Measurements from ENCODE around the gene KLK2. TPM values are rescaled to one million over a fixed set of nuclear protein-coding genes. Genes with fewer than 3 reads are reported as not detected.

The KLK2 gene
- total RNA-seq, 1 donor from 2014 or later = 0.53 TPM

DNA sequence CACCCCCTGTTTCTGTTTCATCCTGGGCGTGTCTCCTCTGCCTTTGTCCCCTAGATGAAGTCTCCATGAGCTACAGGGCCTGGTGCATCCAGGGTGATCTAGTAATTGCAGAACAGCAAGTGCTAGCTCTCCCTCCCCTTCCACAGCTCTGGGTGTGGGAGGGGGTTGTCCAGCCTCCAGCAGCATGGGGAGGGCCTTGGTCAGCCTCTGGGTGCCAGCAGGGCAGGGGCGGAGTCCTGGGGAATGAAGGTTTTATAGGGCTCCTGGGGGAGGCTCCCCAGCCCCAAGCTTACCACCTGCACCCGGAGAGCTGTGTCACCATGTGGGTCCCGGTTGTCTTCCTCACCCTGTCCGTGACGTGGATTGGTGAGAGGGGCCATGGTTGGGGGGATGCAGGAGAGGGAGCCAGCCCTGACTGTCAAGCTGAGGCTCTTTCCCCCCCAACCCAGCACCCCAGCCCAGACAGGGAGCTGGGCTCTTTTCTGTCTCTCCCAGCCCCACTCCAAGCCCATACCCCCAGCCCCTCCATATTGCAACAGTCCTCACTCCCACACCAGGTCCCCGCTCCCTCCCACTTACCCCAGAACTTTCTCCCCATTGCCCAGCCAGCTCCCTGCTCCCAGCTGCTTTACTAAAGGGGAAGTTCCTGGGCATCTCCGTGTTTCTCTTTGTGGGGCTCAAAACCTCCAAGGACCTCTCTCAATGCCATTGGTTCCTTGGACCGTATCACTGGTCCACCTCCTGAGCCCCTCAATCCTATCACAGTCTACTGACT lies 18.4 kb upstream of the KLK2 start, which contains the start of gene KLK3:
KLK3 (plus strand) TSS at position 280 of the 775 bp plus-strand sequence; CDS start at position 321, 41 bp downstream.
- Histone ChIP-seq H3K27me3 (ENCODE audit: control insufficient read depth, insufficient read depth, low read length) (no peaks in the 10 kb centered on the region), H3K4me3 (ENCODE audit: low read depth, low read length) (no peak within 1 kb of the TSS), H3K36me3 (ENCODE audit: control insufficient read depth, insufficient read depth, low read length) (no peaks in the 10 kb centered on the region)
- DNase-seq (ENCODE audit: low read depth) = no peak
- TF ChIP-seq, protein P1, sequence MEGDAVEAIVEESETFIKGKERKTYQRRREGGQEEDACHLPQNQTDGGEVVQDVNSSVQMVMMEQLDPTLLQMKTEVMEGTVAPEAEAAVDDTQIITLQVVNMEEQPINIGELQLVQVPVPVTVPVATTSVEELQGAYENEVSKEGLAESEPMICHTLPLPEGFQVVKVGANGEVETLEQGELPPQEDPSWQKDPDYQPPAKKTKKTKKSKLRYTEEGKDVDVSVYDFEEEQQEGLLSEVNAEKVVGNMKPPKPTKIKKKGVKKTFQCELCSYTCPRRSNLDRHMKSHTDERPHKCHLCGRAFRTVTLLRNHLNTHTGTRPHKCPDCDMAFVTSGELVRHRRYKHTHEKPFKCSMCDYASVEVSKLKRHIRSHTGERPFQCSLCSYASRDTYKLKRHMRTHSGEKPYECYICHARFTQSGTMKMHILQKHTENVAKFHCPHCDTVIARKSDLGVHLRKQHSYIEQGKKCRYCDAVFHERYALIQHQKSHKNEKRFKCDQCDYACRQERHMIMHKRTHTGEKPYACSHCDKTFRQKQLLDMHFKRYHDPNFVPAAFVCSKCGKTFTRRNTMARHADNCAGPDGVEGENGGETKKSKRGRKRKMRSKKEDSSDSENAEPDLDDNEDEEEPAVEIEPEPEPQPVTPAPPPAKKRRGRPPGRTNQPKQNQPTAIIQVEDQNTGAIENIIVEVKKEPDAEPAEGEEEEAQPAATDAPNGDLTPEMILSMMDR (IDR thresholded peaks at IDR 0.05; ENCODE audit: insufficient read depth, low read length, severe bottlenecking) = no peak
- FAIRE-seq = no peak

DNA sequence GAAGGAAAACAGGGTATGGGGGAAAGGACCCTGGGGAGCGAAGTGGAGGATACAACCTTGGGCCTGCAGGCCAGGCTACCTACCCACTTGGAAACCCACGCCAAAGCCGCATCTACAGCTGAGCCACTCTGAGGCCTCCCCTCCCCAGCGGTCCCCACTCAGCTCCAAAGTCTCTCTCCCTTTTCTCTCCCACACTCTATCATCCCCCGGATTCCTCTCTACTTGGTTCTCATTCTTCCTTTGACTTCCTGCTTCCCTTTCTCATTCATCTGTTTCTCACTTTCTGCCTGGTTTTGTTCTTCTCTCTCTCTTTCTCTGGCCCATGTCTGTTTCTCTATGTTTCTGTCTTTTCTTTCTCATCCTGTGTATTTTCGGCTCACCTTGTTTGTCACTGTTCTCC lies 15.9 kb upstream of the KLK2 start:
- Histone ChIP-seq H3K36me3 (ENCODE audit: control insufficient read depth, insufficient read depth, low read length) (no peaks in the 10 kb centered on the region), H3K4me3 (ENCODE audit: low read depth, low read length) (no peak overlapping the region), H3K27me3 (ENCODE audit: control insufficient read depth, insufficient read depth, low read length) (no peaks in the 10 kb centered on the region)
- DNase-seq (ENCODE audit: low read depth) (no peak), FAIRE-seq (no peak)
- TF ChIP-seq, protein P1 (IDR thresholded peaks at IDR 0.05; ENCODE audit: insufficient read depth, low read length, severe bottlenecking) = no peak

DNA sequence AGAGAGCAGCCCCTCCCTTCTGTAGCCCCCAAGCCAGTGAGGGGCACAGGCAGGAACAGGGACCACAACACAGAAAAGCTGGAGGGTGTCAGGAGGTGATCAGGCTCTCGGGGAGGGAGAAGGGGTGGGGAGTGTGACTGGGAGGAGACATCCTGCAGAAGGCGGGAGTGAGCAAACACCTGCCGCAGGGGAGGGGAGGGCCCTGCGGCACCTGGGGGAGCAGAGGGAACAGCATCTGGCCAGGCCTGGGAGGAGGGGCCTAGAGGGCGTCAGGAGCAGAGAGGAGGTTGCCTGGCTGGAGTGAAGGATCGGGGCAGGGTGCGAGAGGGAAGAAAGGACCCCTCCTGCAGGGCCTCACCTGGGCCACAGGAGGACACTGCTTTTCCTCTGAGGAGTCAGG lies 14.4 kb upstream of the KLK2 start:
- TF ChIP-seq, protein P1 (IDR thresholded peaks at IDR 0.05; ENCODE audit: insufficient read depth, low read length, severe bottlenecking) = no peak
- FAIRE-seq (no peak), DNase-seq (ENCODE audit: low read depth) (no peak)
- H3K27me3 ChIP-seq (ENCODE audit: control insufficient read depth, insufficient read depth, low read length) = no peaks in the 10 kb centered on the region
- H3K36me3 ChIP-seq (ENCODE audit: control insufficient read depth, insufficient read depth, low read length) = no peaks in the 10 kb centered on the region
- no peak overlapping the region for H3K4me3 ChIP-seq (ENCODE audit: low read depth, low read length)

DNA sequence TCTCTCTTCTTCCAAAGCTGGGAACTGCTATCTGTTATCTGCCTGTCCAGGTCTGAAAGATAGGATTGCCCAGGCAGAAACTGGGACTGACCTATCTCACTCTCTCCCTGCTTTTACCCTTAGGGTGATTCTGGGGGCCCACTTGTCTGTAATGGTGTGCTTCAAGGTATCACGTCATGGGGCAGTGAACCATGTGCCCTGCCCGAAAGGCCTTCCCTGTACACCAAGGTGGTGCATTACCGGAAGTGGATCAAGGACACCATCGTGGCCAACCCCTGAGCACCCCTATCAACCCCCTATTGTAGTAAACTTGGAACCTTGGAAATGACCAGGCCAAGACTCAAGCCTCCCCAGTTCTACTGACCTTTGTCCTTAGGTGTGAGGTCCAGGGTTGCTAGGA lies 13.4 kb upstream of the KLK2 start:
- no peak for DNase-seq (ENCODE audit: low read depth)
- no peaks in the 10 kb centered on the region for H3K36me3 ChIP-seq (ENCODE audit: control insufficient read depth, insufficient read depth, low read length)
- H3K27me3 ChIP-seq (ENCODE audit: control insufficient read depth, insufficient read depth, low read length) = no peaks in the 10 kb centered on the region
- no peak overlapping the region for H3K4me3 ChIP-seq (ENCODE audit: low read depth, low read length)
- FAIRE-seq = no peak
- TF ChIP-seq, protein P1 (IDR thresholded peaks at IDR 0.05; ENCODE audit: insufficient read depth, low read length, severe bottlenecking) = no peak

DNA sequence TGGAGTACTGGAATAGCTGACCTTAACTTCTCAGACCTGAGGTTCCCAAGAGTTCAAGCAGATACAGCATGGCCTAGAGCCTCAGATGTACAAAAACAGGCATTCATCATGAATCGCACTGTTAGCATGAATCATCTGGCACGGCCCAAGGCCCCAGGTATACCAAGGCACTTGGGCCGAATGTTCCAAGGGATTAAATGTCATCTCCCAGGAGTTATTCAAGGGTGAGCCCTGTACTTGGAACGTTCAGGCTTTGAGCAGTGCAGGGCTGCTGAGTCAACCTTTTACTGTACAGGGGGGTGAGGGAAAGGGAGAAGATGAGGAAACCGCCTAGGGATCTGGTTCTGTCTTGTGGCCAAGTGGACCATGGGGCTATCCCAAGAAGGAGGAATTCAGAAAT lies 12.2 kb upstream of the KLK2 start:
- Histone ChIP-seq H3K4me3 (ENCODE audit: low read depth, low read length) (no peak overlapping the region), H3K27me3 (ENCODE audit: control insufficient read depth, insufficient read depth, low read length) (no peaks in the 10 kb centered on the region), H3K36me3 (ENCODE audit: control insufficient read depth, insufficient read depth, low read length) (no peaks in the 10 kb centered on the region)
- FAIRE-seq = no peak
- peak; percentile 25 for DNase-seq (ENCODE audit: low read depth)
- TF ChIP-seq, protein P1 (IDR thresholded peaks at IDR 0.05; ENCODE audit: insufficient read depth, low read length, severe bottlenecking) = no peak

Measured in bronchial epithelial cell (primary cell).